K562 (cell line): ENCODE measurements around the gene SIDT1. TPM values are rescaled to one million over a fixed set of nuclear protein-coding genes. Genes with fewer than 3 reads are reported as not detected.

Source experiments
- ATAC-seq: fragments of 200-7000 bp; cut with Tn5 transposase; 3 replicates; pipeline ENCODE4 v1.9.1; 2020; ENCODE audit warnings: moderate library complexity
- BruUV-seq: library from RNA; stranded (reverse); fragments of 400-500 nt; replicated peaks from 2 replicates; lab custom pipeline; 2021; lab: Mats Ljungman, UMichigan
- CTCF ChIA-PET: fragments of 300-600 bp; formaldehyde crosslinking; extraction: SDS; loops from one replicate; lab custom pipeline; 2021; ENCODE audit warnings: low intra/inter-chr PET ratio; lab: Yijun Ruan, JAX
- POLR2A ChIA-PET: fragments of 300-600, 350-650 bp; sonication (Branson Sonifier 250); formaldehyde crosslinking; extraction: SDS; loops from one replicate; lab custom pipeline; 2021; ENCODE audit warnings: antibody characterized with exemption, inconsistent platforms; lab: Yijun Ruan, JAX
- DNase-seq, 4 experiments: peaks; one replicate each; pipeline versions ENCODE4 v3.0.0 to v3.0.0-alpha.2; 2011 to 2018; ENCODE audit warnings: low spot score in 3 of 4, mixed read lengths in 3 of 4; ENCODE audit errors: extremely low read depth in 1 of 4
- FAIRE-seq: peaks from 2 replicates; lab custom pipeline; 2011; peaks lifted over from hg19 to GRCh38; lab: Jason Lieb, UNC
- H2AFZ ChIP-seq: 2 replicates; pipeline ENCODE4 v1.6.0; 2011; ENCODE audit warnings: low read depth, low read length, control low read depth, inconsistent platforms
- H3K27ac ChIP-seq: fragments of 200-600 bp; 3 replicates; pipeline ENCODE4 v1.8.0; 2011; ENCODE audit warnings: low read depth, mild to moderate bottlenecking, control low read depth, inconsistent platforms, low read length, moderate library complexity, mixed read lengths; ENCODE audit errors: extremely low read depth
- H3K27me3 ChIP-seq, 2 experiments: fragments of 300-600 bp in 1 of 2; 2 replicates in 1 of 2; 3 replicates in 1 of 2; pipeline versions ENCODE4 v1.6.0 to v1.8.0; 2011; ENCODE audit warnings: inconsistent platforms in 2 of 2, low read length in 2 of 2, mild to moderate bottlenecking in 1 of 2, mixed read lengths in 1 of 2, moderate library complexity in 1 of 2; ENCODE audit not compliant: control insufficient read depth in 2 of 2, insufficient read depth in 2 of 2
- H3K36me3 ChIP-seq: fragments of 300-600 bp; 3 replicates; pipeline ENCODE4 v1.8.0; 2011; ENCODE audit warnings: mild to moderate bottlenecking, low read length, inconsistent platforms; ENCODE audit not compliant: control insufficient read depth, insufficient read depth
- H3K4me1 ChIP-seq, 2 experiments: fragments of 200-600 bp in 1 of 2; replicated peaks in 1 of 2; 2 replicates in 1 of 2; 3 replicates in 1 of 2; pipeline versions ENCODE4 v1.5.1 to v1.8.0; 2011; ENCODE audit warnings: inconsistent platforms in 2 of 2, low read length in 2 of 2, mild to moderate bottlenecking in 1 of 2, mixed read lengths in 1 of 2, moderate library complexity in 1 of 2; ENCODE audit not compliant: control insufficient read depth in 2 of 2, insufficient read depth in 2 of 2
- H3K4me2 ChIP-seq: 2 replicates; pipeline ENCODE4 v1.6.1; 2011; ENCODE audit warnings: low read length, control low read depth, inconsistent platforms, mixed read lengths; ENCODE audit not compliant: insufficient read depth
- H3K4me3 ChIP-seq: fragments of 200-600 bp; sonication (generic), shearing (Covaris generic); 2 replicates; pipeline ENCODE4 v1.5.1; 2016; ENCODE audit warnings: control low read depth, inconsistent platforms
- H3K79me2 ChIP-seq: fragments of 200-600 bp; 3 replicates; pipeline ENCODE4 v1.8.0; 2011; ENCODE audit warnings: low read length, inconsistent platforms; ENCODE audit not compliant: control insufficient read depth, insufficient read depth
- H3K9ac ChIP-seq, 2 experiments: 2 replicates each; pipeline versions ENCODE4 v1.6.0 to v1.6.1; 2011; ENCODE audit warnings: low read depth in 2 of 2, low read length in 2 of 2, control low read depth in 1 of 2, inconsistent platforms in 1 of 2, mild to moderate bottlenecking in 1 of 2, mixed read lengths in 1 of 2; ENCODE audit not compliant: insufficient read depth in 1 of 2
- H3K9me1 ChIP-seq: one replicate; pipeline ENCODE4 v1.6.0; 2011; ENCODE audit warnings: inconsistent platforms, mild to moderate bottlenecking, low read length, moderate library complexity; ENCODE audit not compliant: control insufficient read depth, insufficient read depth
- H3K9me3 ChIP-seq: replicated peaks from 2 replicates; pipeline ENCODE4 v1.5.1; 2011; ENCODE audit warnings: low read depth, low read length, inconsistent platforms; ENCODE audit not compliant: control insufficient read depth, insufficient read depth
- H4K20me1 ChIP-seq: replicated peaks from 2 replicates; pipeline ENCODE4 v1.6.1; 2011; ENCODE audit warnings: low read length, inconsistent platforms, mixed read lengths; ENCODE audit not compliant: control insufficient read depth, insufficient read depth
- CEBPG ChIP-seq, 3 experiments: fragments of 200-800 bp in 1 of 3; sonication (Bioruptor generic) in 1 of 3; sonication (generic) in 1 of 3; formaldehyde crosslinking in 1 of 3; IDR thresholded peaks in 2 of 3; conservative IDR thresholded peaks in 1 of 3; 2 replicates each; pipeline versions ENCODE4 v1.6.1 to v1.8.0; 2016 to 2022; ENCODE audit warnings: missing compliant biosample characterization in 2 of 3, missing genetic modification characterization in 2 of 3, mild to moderate bottlenecking in 1 of 3, missing genetic modification reagents in 1 of 3
- EGR1 ChIP-seq: fragments of 450-650 bp; conservative IDR thresholded peaks from 2 replicates; pipeline ENCODE4 v1.6.1; 2017; ENCODE audit warnings: mild to moderate bottlenecking
- ESRRB ChIP-seq: fragments of 250-450 bp; sonication (Bioruptor Pico); IDR thresholded peaks from 2 replicates; pipeline ENCODE4 v1.5.0; 2020; ENCODE audit warnings: mild to moderate bottlenecking, moderate library complexity, borderline replicate concordance
- RBM22 ChIP-seq: fragments of 200-400 bp; formaldehyde crosslinking; IDR thresholded peaks from 2 replicates; pipeline ENCODE4 v1.6.1; 2018; ENCODE audit warnings: low read length, low read depth; ENCODE audit not compliant: poor library complexity, severe bottlenecking
- RERE ChIP-seq: sonication (generic); formaldehyde crosslinking; IDR thresholded peaks from 2 replicates; pipeline ENCODE4 v1.8.0; 2023; ENCODE audit warnings: missing genetic modification reagents, mild to moderate bottlenecking, borderline replicate concordance
- TOE1 ChIP-seq, 2 experiments: fragments of 450-650 bp in 1 of 2; sonication (generic) in 1 of 2; formaldehyde crosslinking in 1 of 2; IDR thresholded peaks; 2 replicates each; pipeline versions ENCODE4 v1.7.1 to v1.8.0; 2016 to 2022; ENCODE audit warnings: borderline replicate concordance in 2 of 2, mild to moderate bottlenecking in 2 of 2, antibody characterized with exemption in 1 of 2, inconsistent platforms in 1 of 2, low read depth in 1 of 2, missing genetic modification reagents in 1 of 2, moderate library complexity in 1 of 2
- ZBTB1 ChIP-seq: sonication (generic); formaldehyde crosslinking; IDR thresholded peaks from 2 replicates; pipeline ENCODE4 v1.8.1; 2023; ENCODE audit warnings: missing genetic modification reagents, low read depth, mild to moderate bottlenecking, borderline replicate concordance
- ZNF586 ChIP-seq: fragments of 450-650 bp; formaldehyde crosslinking; conservative IDR thresholded peaks from 2 replicates; pipeline ENCODE4 v1.4.0; 2020; ENCODE audit warnings: mild to moderate bottlenecking, moderate library complexity
- ZNF76 ChIP-seq: fragments of 250-450 bp; sonication (Bioruptor Pico); IDR thresholded peaks from 2 replicates; pipeline ENCODE4 v1.4.0; 2020; ENCODE audit warnings: mild to moderate bottlenecking, moderate library complexity, borderline replicate concordance
- ZNF764 ChIP-seq: fragments of 250-450 bp; sonication (Bioruptor Pico); IDR thresholded peaks from 2 replicates; pipeline ENCODE4 v1.4.0; 2020; ENCODE audit warnings: low read depth, mild to moderate bottlenecking, moderate library complexity
- in situ Hi-C: fragments of 300-500 bp; cut with MboI; formaldehyde crosslinking; loops from 4 replicates; pipeline ENCODE4 v1.15.0; 2018; ENCODE audit warnings: inconsistent platforms, mixed read lengths
- intact Hi-C: fragments of 100-400 bp; cut with micrococcal nuclease; formaldehyde crosslinking; loops from 2 replicates; pipeline ENCODE4 v1.14.2; 2022
- polyA plus RNA-seq, 8 experiments: library from polyadenylated mRNA; depleted of rRNA in 4 of 8; stranded (reverse) in 5 of 8; unstranded in 3 of 8; fragments of >200 nt; fragmentation: Nextera tagmentation in 2 of 8; fragmentation: Illumina TruSeq in 1 of 8; extraction: Ambion mirVana in 2 of 8; extraction: Trizol in 1 of 8; gene quantifications; 2 replicates each; pipeline versions ENCODE4 v1.2.1 to v1.2.3, GENCODE V29; 2011 to 2014; ENCODE audit warnings: inconsistent platforms in 1 of 8, missing spikeins in 1 of 8
- total RNA-seq, 7 experiments: library from RNA; depleted of rRNA in 6 of 7; stranded (reverse); fragments of >200 nt in 6 of 7; fragmentation: Illumina TruSeq in 2 of 7; extraction: Trizol in 2 of 7; gene quantifications; 2 replicates each; pipeline versions ENCODE4 v1.2.1 to v1.2.3, GENCODE V29; 2011 to 2021; ENCODE audit warnings: low replicate concordance in 1 of 7

SIDT1 gene
- total and polyA plus RNA-seq, 9 of the 15 experiments (the other 6 are each of a cell fraction or from before 2014, with no cell fraction given), result not detected

- no peak for TF ChIP-seq ESRRB (CRISPR knock-in tag)
These were observed 24.6 kb downstream of the SIDT1 start (continued) for GRCh38 chr3:113556946-113557335.

- no peaks in the 10 kb centered on the region for H3K36me3 ChIP-seq
- TF ChIP-seq EGR1 (no peak), TOE1 (IDR thresholded peaks at IDR 0.05; ENCODE audit: borderline replicate concordance) (no peak), TOE1 (CRISPR knock-in tag; IDR thresholded peaks at IDR 0.05; ENCODE audit: borderline replicate concordance, low read depth) (no peak), ZNF76 (no peak), RBM22 (no peak), ZBTB1 (CRISPR knock-in tag) (no peak), RERE (CRISPR knock-in tag) (no peak), ZNF586 (CRISPR knock-in tag) (no peak), ZNF764 (CRISPR knock-in tag) (no peak), CEBPG (CRISPR knock-in tag; IDR thresholded peaks at IDR 0.05) (no peak), CEBPG (tag; conservative IDR thresholded peaks at IDR 0.05 in 1 of 2, IDR thresholded peaks at IDR 0.05 in 1 of 2) (no peak)
- CTCF ChIA-PET, result no interaction called here
- no peaks in the 10 kb centered on the region for H4K20me1 ChIP-seq
- no peaks in the 10 kb centered on the region for H3K4me1 ChIP-seq
- no peaks in the 10 kb centered on the region for H3K9me3 ChIP-seq
- H3K4me3 ChIP-seq, result no peak overlapping the region
- BruUV-seq, result no TSS peak
- no peak overlapping the region for H3K9ac ChIP-seq
- no peaks in the 10 kb centered on the region for H3K79me2 ChIP-seq
- H3K27ac ChIP-seq, result no peak overlapping the region
- no peak overlapping the region for H2AFZ ChIP-seq
- no peaks in the 10 kb centered on the region for H3K9me1 ChIP-seq
- FAIRE-seq, result no peak
- ATAC-seq, result no peak
- no peak overlapping the region for H3K4me2 ChIP-seq
- POLR2A ChIA-PET, result interaction anchor here (0.7 kb wide), 1 partner anchor 687 kb away, joined by 3 read pairs; no protein-coding TSS in a partner anchor
- H3K27me3 ChIP-seq, result no peaks in the 10 kb centered on the region
- intact Hi-C loops, result no loop called here
- in situ Hi-C loops, result no loop called here
- DNase-seq, result no peak
These were observed 25.0 kb downstream of the SIDT1 start for GRCh38 chr3:113557374-113557773.
